GM23338 (cell line): Measurements from ENCODE around the gene MAGOHB. TPM values are rescaled to one million over a fixed set of nuclear protein-coding genes. Genes with fewer than 3 reads are reported as not detected.
A peak's percentile ranks its signal among the peaks of the same experiment; 100 is the strongest.

Experiments used
- ATAC-seq: fragments of 200-7000 bp; cut with Tn5 transposase; 3 replicates; pipeline ENCODE4 v1.9.1; 2020
- DNase-seq: peaks from one replicate; pipeline ENCODE4 v3.0.0-alpha.2; 2015; ENCODE audit warnings: low spot score
- H2AFZ ChIP-seq: fragments of 200-600 bp; sonication (generic); 2 replicates; pipeline ENCODE4 v1.8.0; 2016; ENCODE audit warnings: antibody characterized with exemption, mild to moderate bottlenecking, moderate library complexity
- H3F3A ChIP-seq: fragments of 200-600 bp; sonication (generic); replicated peaks from 2 replicates; pipeline ENCODE4 v1.8.0; 2017; ENCODE audit warnings: antibody characterized with exemption, mixed run types, low read depth
- H3K27ac ChIP-seq: fragments of 200-600 bp; sonication (generic); 2 replicates; pipeline ENCODE4 v1.6.1; 2016; ENCODE audit warnings: low read depth
- H3K27me3 ChIP-seq: fragments of 200-600 bp; sonication (generic); 2 replicates; pipeline ENCODE4 v1.8.0; 2016; ENCODE audit warnings: mild to moderate bottlenecking, mixed run types, moderate library complexity; ENCODE audit not compliant: insufficient read depth
- H3K36me3 ChIP-seq: fragments of 200-600 bp; sonication (generic); 2 replicates; pipeline ENCODE4 v1.8.0; 2016; ENCODE audit warnings: mild to moderate bottlenecking; ENCODE audit not compliant: insufficient read depth
- H3K4me1 ChIP-seq: fragments of 200-600 bp; sonication (generic); 2 replicates; pipeline ENCODE4 v1.8.0; 2016; ENCODE audit warnings: mild to moderate bottlenecking, moderate library complexity; ENCODE audit not compliant: insufficient read depth
- H3K4me2 ChIP-seq: fragments of 200-600 bp; sonication (generic); 2 replicates; pipeline ENCODE4 v1.7.1; 2017; ENCODE audit warnings: mixed run types
- H3K4me3 ChIP-seq: fragments of 200-600 bp; sonication (generic); 2 replicates; pipeline ENCODE4 v1.6.1; 2016; ENCODE audit warnings: mixed run types
- H3K79me2 ChIP-seq: fragments of 200-600 bp; sonication (generic); replicated peaks from 2 replicates; pipeline ENCODE4 v1.8.0; 2017; ENCODE audit warnings: mild to moderate bottlenecking; ENCODE audit not compliant: insufficient read depth
- H3K9me2 ChIP-seq: fragments of 200-600 bp; sonication (generic); 2 replicates; pipeline ENCODE4 v1.8.0; 2017; ENCODE audit not compliant: insufficient read depth
- H4K20me1 ChIP-seq: fragments of 200-600 bp; sonication (generic); replicated peaks from 2 replicates; pipeline ENCODE4 v1.8.0; 2017; ENCODE audit warnings: mild to moderate bottlenecking; ENCODE audit not compliant: insufficient read depth
- H3K27ac Mint-ChIP-seq: 2 replicates; pipeline ENCODE4 v1.8.0; 2020; ENCODE audit warnings: inconsistent platforms, mild to moderate bottlenecking, moderate library complexity, mixed read lengths
- H3K27me3 Mint-ChIP-seq: 3 replicates; pipeline ENCODE4 v1.8.0; 2022; ENCODE audit warnings: low read depth, mild to moderate bottlenecking, moderate library complexity, mixed read lengths, inconsistent platforms; ENCODE audit not compliant: insufficient read depth, poor library complexity
- H3K36me3 Mint-ChIP-seq: 3 replicates; pipeline ENCODE4 v1.8.0; 2021; ENCODE audit warnings: low read depth, mild to moderate bottlenecking, inconsistent platforms, moderate library complexity, mixed read lengths
- H3K4me1 Mint-ChIP-seq: 3 replicates; pipeline ENCODE4 v1.8.0; 2020; ENCODE audit warnings: mild to moderate bottlenecking, inconsistent platforms, mixed read lengths
- H3K4me3 Mint-ChIP-seq: 3 replicates; pipeline ENCODE4 v1.8.0; 2021; ENCODE audit warnings: moderate library complexity, mild to moderate bottlenecking, inconsistent platforms, mixed read lengths
- H3K9me3 Mint-ChIP-seq: 3 replicates; pipeline ENCODE4 v1.8.0; 2020; ENCODE audit warnings: moderate library complexity, mild to moderate bottlenecking, inconsistent platforms, mixed read lengths
- CREB1 ChIP-seq: fragments of 250-450 bp; sonication (Bioruptor Pico); IDR thresholded peaks from 2 replicates; pipeline ENCODE4 v1.5.0; 2020; ENCODE audit warnings: low read depth, mild to moderate bottlenecking, moderate library complexity
- ETS1 ChIP-seq: IDR thresholded peaks from 2 replicates; pipeline ENCODE4 v1.6.1; 2016; ENCODE audit warnings: antibody characterized with exemption
- EZH2 ChIP-seq: fragments of 200-600 bp; sonication (generic); IDR thresholded peaks from one replicate; pipeline ENCODE4 v1.8.0; 2017; ENCODE audit warnings: antibody characterized with exemption, mild to moderate bottlenecking, low read depth; ENCODE audit not compliant: unreplicated experiment
- EZH2phosphoT487 ChIP-seq: fragments of 200-600 bp; sonication (generic); IDR thresholded peaks from one replicate; pipeline ENCODE4 v1.8.1; 2018; ENCODE audit warnings: antibody characterized with exemption; ENCODE audit not compliant: unreplicated experiment
- JUNB ChIP-seq: IDR thresholded peaks from one replicate; pipeline ENCODE4 v1.6.1; 2016; ENCODE audit warnings: antibody characterized with exemption; ENCODE audit not compliant: unreplicated experiment
- NANOG ChIP-seq: IDR thresholded peaks from 2 replicates; pipeline ENCODE4 v1.6.1; 2016; ENCODE audit warnings: antibody characterized with exemption, borderline replicate concordance
- ZNF114 ChIP-seq: fragments of 250-450 bp; sonication (Bioruptor Pico); IDR thresholded peaks from 2 replicates; pipeline ENCODE4 v1.5.0; 2020; ENCODE audit warnings: mild to moderate bottlenecking, moderate library complexity
- ZNF331 ChIP-seq: fragments of 250-450 bp; sonication (Bioruptor Pico); IDR thresholded peaks from 2 replicates; pipeline ENCODE4 v1.5.0; 2020; ENCODE audit warnings: low read depth, mild to moderate bottlenecking, moderate library complexity
- ZNF462 ChIP-seq: fragments of 250-450 bp; sonication (Bioruptor Pico); IDR thresholded peaks from 2 replicates; pipeline ENCODE4 v1.5.0; 2020; ENCODE audit warnings: mild to moderate bottlenecking, moderate library complexity
- polyA plus RNA-seq: library from polyadenylated mRNA; unstranded; fragments of >200 nt; fragmentation: Nextera tagmentation; extraction: Ambion mirVana; gene quantifications from 2 replicates; pipeline ENCODE4 v1.2.1, GENCODE V29; 2016
- total RNA-seq: library from RNA; depleted of rRNA; stranded (reverse); fragments of >200 nt; shearing (Covaris generic); gene quantifications from 2 replicates; pipeline ENCODE4 v1.2.3, GENCODE V29; 2014

Gene MAGOHB
- total and polyA plus RNA-seq, 2 experiments from 2014 or later: 38.5 to 175 TPM

- TF ChIP-seq ETS1: no peak
Observed at GRCh38 chr12:10638728-10639127, 25.3 kb upstream of the MAGOHB start (continued).

GRCh38 chr12:10636611-10637010, 23.2 kb upstream of the MAGOHB start:
- ATAC-seq: peak; percentile 63
- no peaks in the 10 kb centered on the region for H3K27me3 Mint-ChIP-seq

More at GRCh38 chr12:10636611-10637010, 23.2 kb upstream of the MAGOHB start:
- H3K9me3 Mint-ChIP-seq: no peaks in the 10 kb centered on the region
- no peaks in the 10 kb centered on the region for H3K79me2 ChIP-seq
- no peaks in the 10 kb centered on the region for H3F3A ChIP-seq
- H3K4me2 ChIP-seq: peak overlapping the region; percentile 39; the same call in 1 of the 2 replicates
- no peaks in the 10 kb centered on the region for H4K20me1 ChIP-seq
- peak; percentile 11 for DNase-seq
- no peak overlapping the region for H3K27ac ChIP-seq
- peak overlapping the region; percentile 63; the same call in 1 of the 2 replicates for H3K27ac Mint-ChIP-seq
- peaks cover 9% of the 10 kb centered on the region for H3K4me1 ChIP-seq
- no peaks in the 10 kb centered on the region for H3K9me2 ChIP-seq
- H3K36me3 ChIP-seq: no peaks in the 10 kb centered on the region
- TF ChIP-seq CREB1 (CRISPR knock-in tag) (no peak), ZNF462 (no peak), EZH2 (no peak), EZH2phosphoT487 (no peak), ZNF114 (no peak), ETS1 (no peak), NANOG (no peak), ZNF331 (CRISPR knock-in tag) (no peak), JUNB (no peak)
- no peak overlapping the region for H3K4me3 ChIP-seq
- no peaks in the 10 kb centered on the region for H3K27me3 ChIP-seq
- H3K4me3 Mint-ChIP-seq: no peak overlapping the region
- H3K4me1 Mint-ChIP-seq: peaks cover 10% of the 10 kb centered on the region; the same call in 2 of the 3 replicates
- H2AFZ ChIP-seq: peak overlapping the region; percentile 34
- no peaks in the 10 kb centered on the region for H3K36me3 Mint-ChIP-seq
